IMR-90 (cell line): ENCODE data around the gene ABHD10. TPM values are rescaled to one million over a fixed set of nuclear protein-coding genes. Genes with fewer than 3 reads are reported as not detected.

Experiments used
- ATAC-seq: fragments of 200-7000 bp; cut with Tn5 transposase; 2 replicates; pipeline ENCODE4 v1.9.1; 2020; ENCODE audit warnings: low read depth, mild to moderate bottlenecking, moderate library complexity
- BruUV-seq: library from RNA; stranded (reverse); fragments of 400-500 nt; replicated peaks from 2 replicates; lab custom pipeline; 2021; lab: Mats Ljungman, UMichigan
- CTCF ChIA-PET: fragments of 300-600 bp; formaldehyde crosslinking; extraction: SDS; loops from one replicate; lab custom pipeline; 2021; ENCODE audit warnings: antibody characterized with exemption; lab: Yijun Ruan, JAX
- POLR2A ChIA-PET: fragments of 300-600 bp; sonication (Branson Sonifier 250); formaldehyde crosslinking; loops from one replicate; lab custom pipeline; 2022; ENCODE audit warnings: antibody characterized with exemption; ENCODE audit not compliant: unreplicated experiment; lab: Charles Lee
- DNase-seq: peaks from one replicate; pipeline ENCODE4 v3.0.0; 2013
- H2AFZ ChIP-seq: replicated peaks from 2 replicates; pipeline ENCODE3; 2013; ENCODE audit warnings: low read length, mild to moderate bottlenecking; ENCODE audit not compliant: poor library complexity
- H2AK5ac ChIP-seq: 2 replicates; pipeline ENCODE4 v1.6.1; 2013; ENCODE audit warnings: low read depth, low read length, inconsistent platforms
- H2AK9ac ChIP-seq: replicated peaks from 2 replicates; pipeline ENCODE3; 2013; ENCODE audit warnings: mild to moderate bottlenecking, low read depth, low read length, moderate library complexity; ENCODE audit not compliant: poor library complexity
- H2BK120ac ChIP-seq: 2 replicates; pipeline ENCODE4 v1.6.1; 2013; ENCODE audit warnings: low read depth, low read length, inconsistent platforms
- H2BK15ac ChIP-seq: 3 replicates; pipeline ENCODE4 v1.6.1; 2013; ENCODE audit warnings: low read depth, low read length, inconsistent platforms
- H2BK20ac ChIP-seq: 2 replicates; pipeline ENCODE4 v1.6.1; 2013; ENCODE audit warnings: low read depth, mild to moderate bottlenecking, inconsistent platforms, low read length, moderate library complexity
- H2BK5ac ChIP-seq: 2 replicates; pipeline ENCODE4 v1.6.1; 2013; ENCODE audit warnings: mild to moderate bottlenecking, low read depth, low read length, inconsistent platforms; ENCODE audit not compliant: poor library complexity, severe bottlenecking
- H3K14ac ChIP-seq: replicated peaks from 2 replicates; pipeline ENCODE4 v1.6.1; 2013; ENCODE audit warnings: low read depth, low read length, inconsistent platforms
- H3K18ac ChIP-seq: 2 replicates; pipeline ENCODE4 v1.6.1; 2013; ENCODE audit warnings: low read depth, low read length, control low read depth
- H3K23ac ChIP-seq: 2 replicates; pipeline ENCODE4 v1.6.1; 2013; ENCODE audit warnings: low read depth, low read length, inconsistent platforms
- H3K27ac ChIP-seq: 2 replicates; pipeline ENCODE4 v1.5.1; 2013; ENCODE audit warnings: mild to moderate bottlenecking, control low read depth, low read length; ENCODE audit not compliant: insufficient read depth
- H3K27me3 ChIP-seq: 2 replicates; pipeline ENCODE4 v1.6.1; 2013; ENCODE audit warnings: low read length; ENCODE audit not compliant: control insufficient read depth, insufficient read depth
- H3K36me3 ChIP-seq: 2 replicates; pipeline ENCODE4 v1.6.1; 2013; ENCODE audit warnings: low read length, mixed read lengths; ENCODE audit not compliant: control insufficient read depth, insufficient read depth
- H3K4ac ChIP-seq: 2 replicates; pipeline ENCODE4 v1.6.1; 2013; ENCODE audit warnings: low read depth, low read length, inconsistent platforms
- H3K4me1 ChIP-seq: 2 replicates; pipeline ENCODE4 v1.6.1; 2013; ENCODE audit warnings: low read length, mixed read lengths; ENCODE audit not compliant: control insufficient read depth, insufficient read depth
- H3K4me2 ChIP-seq: 2 replicates; pipeline ENCODE4 v1.6.1; 2013; ENCODE audit warnings: low read depth, mild to moderate bottlenecking, control low read depth, low read length, moderate library complexity
- H3K4me3 ChIP-seq: 2 replicates; pipeline ENCODE4 v1.5.1; 2013; ENCODE audit warnings: low read depth, mild to moderate bottlenecking, control low read depth, low read length, moderate library complexity; ENCODE audit not compliant: insufficient read depth
- H3K56ac ChIP-seq: 2 replicates; pipeline ENCODE4 v1.6.1; 2013; ENCODE audit warnings: low read length, inconsistent platforms; ENCODE audit not compliant: insufficient read depth; ENCODE audit errors: extremely low read depth
- H3K79me1 ChIP-seq, 2 experiments: 2 replicates each; pipeline ENCODE4 v1.6.1; 2013; ENCODE audit warnings: low read length in 2 of 2, inconsistent platforms in 1 of 2, low read depth in 1 of 2
- H3K9ac ChIP-seq: 2 replicates; pipeline ENCODE4 v1.6.1; 2013; ENCODE audit warnings: low read depth, low read length, control low read depth
- H3K9me1 ChIP-seq: 2 replicates; pipeline ENCODE4 v1.6.1; 2013; ENCODE audit warnings: low read length, inconsistent platforms; ENCODE audit not compliant: insufficient read depth
- H3K9me3 ChIP-seq: 2 replicates; pipeline ENCODE4 v1.6.1; 2013; ENCODE audit warnings: low read length; ENCODE audit not compliant: control insufficient read depth, insufficient read depth
- H4K20me1 ChIP-seq: 2 replicates; pipeline ENCODE4 v1.6.1; 2013; ENCODE audit warnings: low read length, inconsistent platforms; ENCODE audit not compliant: insufficient read depth
- H4K5ac ChIP-seq: 2 replicates; pipeline ENCODE4 v1.6.1; 2013; ENCODE audit warnings: mild to moderate bottlenecking, low read depth, low read length, control low read depth
- H4K8ac ChIP-seq, 2 experiments: 2 replicates each; pipeline ENCODE4 v1.6.1; 2013; ENCODE audit warnings: low read depth in 2 of 2, low read length in 2 of 2, control low read depth in 1 of 2, inconsistent platforms in 1 of 2
- H4K91ac ChIP-seq: 2 replicates; pipeline ENCODE4 v1.6.1; 2013; ENCODE audit warnings: low read depth, low read length, inconsistent platforms; ENCODE audit not compliant: insufficient read depth
- BHLHE40 ChIP-seq: fragments of 150-350 bp; IDR thresholded peaks from 2 replicates; pipeline ENCODE4 v1.6.1; 2016; ENCODE audit warnings: mild to moderate bottlenecking, low read depth, low read length
- CEBPB ChIP-seq: IDR thresholded peaks from 2 replicates; pipeline ENCODE4 v1.6.1; 2012; ENCODE audit warnings: low read depth, low read length, improper control_type of control experiment
- CHD1 ChIP-seq: IDR thresholded peaks from 2 replicates; pipeline ENCODE4 v1.6.1; 2012; ENCODE audit warnings: low read depth, low read length, improper control_type of control experiment
- CTCF ChIP-seq: conservative IDR thresholded peaks from 2 replicates; pipeline ENCODE4 v1.5.1; 2012; ENCODE audit warnings: mild to moderate bottlenecking, low read depth, low read length, improper control_type of control experiment
- ELK1 ChIP-seq: fragments of 150-350 bp; IDR thresholded peaks from 2 replicates; pipeline ENCODE4 v1.6.1; 2016; ENCODE audit warnings: low read depth, mild to moderate bottlenecking, low read length, moderate library complexity, borderline replicate concordance
- FOS ChIP-seq: fragments of 150-350 bp; IDR thresholded peaks from 2 replicates; pipeline ENCODE4 v1.6.1; 2016; ENCODE audit warnings: low read depth, low read length
- MAZ ChIP-seq: IDR thresholded peaks from 2 replicates; pipeline ENCODE4 v1.6.1; 2012; ENCODE audit warnings: low read depth, mild to moderate bottlenecking, low read length, improper control_type of control experiment, moderate library complexity, borderline replicate concordance
- MXI1 ChIP-seq: IDR thresholded peaks from 2 replicates; pipeline ENCODE4 v1.6.1; 2012; ENCODE audit warnings: low read depth, mild to moderate bottlenecking, low read length, moderate library complexity, borderline replicate concordance
- NFE2L2 ChIP-seq: fragments of 150-350 bp; IDR thresholded peaks from 2 replicates; pipeline ENCODE4 v1.6.1; 2016; ENCODE audit warnings: low read depth, mild to moderate bottlenecking, low read length
- POLR2A ChIP-seq: IDR thresholded peaks from 2 replicates; pipeline ENCODE4 v1.6.1; 2012; ENCODE audit warnings: mild to moderate bottlenecking, low read depth, low read length
- RAD21 ChIP-seq: IDR thresholded peaks from 2 replicates; pipeline ENCODE4 v1.6.1; 2012; ENCODE audit warnings: low read length, improper control_type of control experiment
- RCOR1 ChIP-seq: IDR thresholded peaks from 2 replicates; pipeline ENCODE4 v1.6.1; 2012; ENCODE audit warnings: mild to moderate bottlenecking, low read length, improper control_type of control experiment; ENCODE audit not compliant: insufficient replicate concordance
- RFX5 ChIP-seq: IDR thresholded peaks from 2 replicates; pipeline ENCODE4 v1.8.0; 2012; ENCODE audit warnings: low read depth, mild to moderate bottlenecking, low read length, moderate library complexity
- SMC3 ChIP-seq: fragments of 150-350 bp; IDR thresholded peaks from 2 replicates; pipeline ENCODE4 v1.6.1; 2016; ENCODE audit warnings: low read depth, mild to moderate bottlenecking, antibody characterized with exemption, low read length, moderate library complexity
- USF2 ChIP-seq: fragments of 150-350 bp; IDR thresholded peaks from 2 replicates; pipeline ENCODE4 v1.6.1; 2017; ENCODE audit warnings: mild to moderate bottlenecking, antibody characterized with exemption, low read length, low read depth
- WGBS, 2 experiments: methylation state at CpG; one replicate each; pipeline versions ENCODE4 v1.1.5 to v1.1.7; 2013; ENCODE audit warnings: missing lambda C conversion rate in 2 of 2; ENCODE audit not compliant: insufficient read length in 1 of 2; ENCODE audit errors: extremely low coverage in 2 of 2; 5-methylcytosine and 5-hydroxymethylcytosine counted together
- dilution Hi-C: fragments of 300-500 bp; cut with HindIII; formaldehyde crosslinking; loops from one replicate; pipeline ENCODE4 v1.14.3; 2018; ENCODE audit warnings: low sequenced_read_pairs; ENCODE audit not compliant: unreplicated experiment
- in situ Hi-C: fragments of 300-500 bp; cut with MboI; formaldehyde crosslinking; loops from 3 replicates; pipeline ENCODE4 v1.14.3; 2019; ENCODE audit warnings: low sequenced_read_pairs, inconsistent platforms, mixed read lengths
- intact Hi-C: fragments of 100-400 bp; cut with micrococcal nuclease; formaldehyde crosslinking; loops from 2 replicates; pipeline ENCODE4 v1.10.0; 2022
- polyA plus RNA-seq, 3 experiments: library from polyadenylated mRNA; depleted of rRNA; stranded (reverse); fragments of >200 nt; gene quantifications; 2 replicates each; pipeline ENCODE4 v1.2.3, GENCODE V29; 2012; ENCODE audit warnings: low replicate concordance in 1 of 3
- total RNA-seq: library from RNA; depleted of rRNA; stranded (reverse); fragments of >200 nt; gene quantifications from 2 replicates; pipeline ENCODE4 v1.2.3, GENCODE V29; 2012

Gene ABHD10
- total and polyA plus RNA-seq, 2 of the 4 experiments (the other 2 are of a cell fraction), result 24.7 to 57.2 TPM

GRCh38 chr3:112018712-112019111, 39.9 kb downstream of the ABHD10 start:
- H2BK15ac ChIP-seq, result no peak overlapping the region
- no peak overlapping the region for H2AK5ac ChIP-seq
- dilution Hi-C loops, result no loop called here
- no peak overlapping the region for H4K5ac ChIP-seq
- no peak overlapping the region for H4K91ac ChIP-seq
- TF ChIP-seq NFE2L2, result no peak
- TF ChIP-seq MAZ, result no peak
- TF ChIP-seq USF2, result no peak
- no peak for TF ChIP-seq MXI1
- TF ChIP-seq CTCF, result no peak
- no peak for TF ChIP-seq RFX5
- no peak for TF ChIP-seq FOS
- no peak for TF ChIP-seq POLR2A
- TF ChIP-seq CHD1, result no peak
- no peak for TF ChIP-seq CEBPB
- TF ChIP-seq RAD21, result no peak
- TF ChIP-seq ELK1, result no peak
- no peak for TF ChIP-seq RCOR1
- TF ChIP-seq BHLHE40, result no peak
- TF ChIP-seq SMC3, result no peak
- no peak overlapping the region for H3K27ac ChIP-seq
- no peak overlapping the region for H2AFZ ChIP-seq
- H2BK5ac ChIP-seq, result no peak overlapping the region
- WGBS, 2 experiments, result 100% methylated on average over 2 of the region's 4 CpGs; no CpG with 5 or more reads in 1 of the 2 experiments
- no peak overlapping the region for H2BK20ac ChIP-seq
- in situ Hi-C loops, result no loop called here
- no peaks in the 10 kb centered on the region for H3K36me3 ChIP-seq
- no peaks in the 10 kb centered on the region for H3K9me1 ChIP-seq
- no peaks in the 10 kb centered on the region for H3K79me1 ChIP-seq
- no peak overlapping the region for H3K9ac ChIP-seq
- H3K14ac ChIP-seq, result no peak overlapping the region
- H4K8ac ChIP-seq, result no peak overlapping the region
- H4K20me1 ChIP-seq, result no peaks in the 10 kb centered on the region
- no peak overlapping the region for H2AK9ac ChIP-seq
- no peaks in the 10 kb centered on the region for H3K9me3 ChIP-seq
- H3K4me1 ChIP-seq, result no peaks in the 10 kb centered on the region
- H3K23ac ChIP-seq, result no peak overlapping the region
- no peaks in the 10 kb centered on the region for H3K27me3 ChIP-seq
- H3K4ac ChIP-seq, result no peak overlapping the region
- no peak overlapping the region for H3K4me2 ChIP-seq
- no TSS peak for BruUV-seq
- no peak overlapping the region for H2BK120ac ChIP-seq
- no peak overlapping the region for H3K18ac ChIP-seq
- DNase-seq (no peak), ATAC-seq (no peak)
- no peak overlapping the region for H3K56ac ChIP-seq
- ChIA-PET POLR2A (no interaction called here), CTCF (no interaction called here)
- intact Hi-C loops, result no loop called here
- no peak overlapping the region for H3K4me3 ChIP-seq
